Thoracic aorta (tissue), 2 donors: ENCODE results near the gene PAK1IP1. TPM values are rescaled to one million over a fixed set of nuclear protein-coding genes. Genes with fewer than 3 reads are reported as not detected.
A peak's percentile ranks its signal among the peaks of the same experiment; 100 is the strongest.
"Not testable (repeated sequence)": the region's sequence is repeated elsewhere in the genome, so short reads cannot be mapped to it uniquely, and the experiment has no call there.

Source experiments
- ATAC-seq: fragments of 150-250 bp; one replicate; pipeline ENCODE4 v1.8.0; 2017; ENCODE audit warnings: low read depth; ENCODE audit not compliant: insufficient number of reproducible peaks, low FRiP score
- DNase-seq: peaks from one replicate; pipeline ENCODE4 v3.0.0-alpha.2; 2020; ENCODE audit warnings: low spot score
- H3K27ac ChIP-seq, 2 donors: fragments of 200-600 bp; sonication (generic); 1 replicate in 1 of 2; 2 replicates in 1 of 2; pipeline ENCODE4 v1.5.1; 2016; ENCODE audit warnings: mild to moderate bottlenecking in 2 of 2, moderate library complexity in 2 of 2
- H3K27me3 ChIP-seq: fragments of 200-600 bp; sonication (generic); replicated peaks from 2 replicates; pipeline ENCODE4 v1.6.0; 2016; ENCODE audit warnings: mild to moderate bottlenecking; ENCODE audit not compliant: insufficient read depth
- H3K36me3 ChIP-seq: fragments of 200-600 bp; sonication (generic); one replicate; pipeline ENCODE4 v1.5.1; 2016
- H3K4me1 ChIP-seq, 2 donors: fragments of 200-600 bp; sonication (generic); 1 replicate in 1 of 2; 2 replicates in 1 of 2; pipeline versions ENCODE4 v1.5.1 to v1.6.0; 2016; ENCODE audit warnings: low read depth in 2 of 2, mild to moderate bottlenecking in 1 of 2; ENCODE audit not compliant: control insufficient read depth in 1 of 2
- H3K4me3 ChIP-seq: fragments of 200-600 bp; sonication (generic); 2 replicates; pipeline ENCODE4 v1.5.1; 2016; ENCODE audit warnings: mild to moderate bottlenecking
- H3K9me3 ChIP-seq: fragments of 200-600 bp; sonication (generic); 2 replicates; pipeline ENCODE4 v1.5.1; 2016
- total RNA-seq, 2 donors: library from RNA; depleted of rRNA; stranded (reverse); fragments of >200 nt; gene quantifications; one replicate each; pipeline versions ENCODE4 v1.1.0 to v1.2.3, GENCODE V29; 2016
- TF ChIP-seq, protein P1 (sequence below): fragments of 200-600 bp; sonication (generic); IDR thresholded peaks from one replicate; pipeline ENCODE4 v1.5.1; 2019; ENCODE audit warnings: antibody characterized with exemption

PAK1IP1 gene
- total RNA-seq, 2 donors from 2014 or later, result 7.3 to 19.4 TPM

DNA sequence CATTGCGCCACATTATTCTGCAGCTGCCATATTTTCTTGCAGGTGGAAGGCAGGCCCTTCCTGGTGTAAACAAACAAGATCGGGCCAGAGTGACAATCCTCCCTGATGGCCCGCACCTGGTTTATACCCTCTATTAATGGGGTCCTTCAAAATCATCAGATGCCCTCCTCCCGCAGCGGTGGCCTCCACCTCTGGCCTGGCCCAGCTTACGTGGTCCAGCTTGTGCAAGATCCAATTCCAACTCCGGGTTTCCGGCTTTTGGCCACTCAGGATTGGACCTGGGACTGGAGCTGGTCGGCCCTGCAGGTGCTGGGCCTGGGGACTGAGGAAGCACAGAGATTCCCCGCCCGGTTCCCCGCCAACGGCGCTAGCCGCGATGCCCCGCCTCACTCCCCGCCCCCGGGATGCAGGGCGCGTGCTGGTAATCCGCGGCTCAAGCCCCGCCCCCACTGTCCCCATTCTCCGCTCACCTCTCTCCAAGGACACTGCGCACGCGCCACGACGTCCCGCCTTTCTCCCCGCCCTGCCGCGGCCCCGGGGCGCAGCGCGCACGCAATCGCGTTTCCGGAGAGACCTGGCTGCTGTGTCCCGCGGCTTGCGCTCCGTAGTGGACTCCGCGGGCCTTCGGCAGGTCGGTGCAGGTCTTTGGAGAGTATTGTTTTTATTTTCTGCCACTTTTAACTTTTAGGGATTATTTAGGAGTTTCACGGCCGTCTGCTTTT is 52.6 kb downstream of the PAK1IP1 start, which contains the start of gene TMEM14B:
TSS of gene TMEM14B (plus strand) at position 555 of the 722 bp plus-strand sequence. CDS start 1,441 bp downstream, outside the sequence.
- TF ChIP-seq, protein P1, sequence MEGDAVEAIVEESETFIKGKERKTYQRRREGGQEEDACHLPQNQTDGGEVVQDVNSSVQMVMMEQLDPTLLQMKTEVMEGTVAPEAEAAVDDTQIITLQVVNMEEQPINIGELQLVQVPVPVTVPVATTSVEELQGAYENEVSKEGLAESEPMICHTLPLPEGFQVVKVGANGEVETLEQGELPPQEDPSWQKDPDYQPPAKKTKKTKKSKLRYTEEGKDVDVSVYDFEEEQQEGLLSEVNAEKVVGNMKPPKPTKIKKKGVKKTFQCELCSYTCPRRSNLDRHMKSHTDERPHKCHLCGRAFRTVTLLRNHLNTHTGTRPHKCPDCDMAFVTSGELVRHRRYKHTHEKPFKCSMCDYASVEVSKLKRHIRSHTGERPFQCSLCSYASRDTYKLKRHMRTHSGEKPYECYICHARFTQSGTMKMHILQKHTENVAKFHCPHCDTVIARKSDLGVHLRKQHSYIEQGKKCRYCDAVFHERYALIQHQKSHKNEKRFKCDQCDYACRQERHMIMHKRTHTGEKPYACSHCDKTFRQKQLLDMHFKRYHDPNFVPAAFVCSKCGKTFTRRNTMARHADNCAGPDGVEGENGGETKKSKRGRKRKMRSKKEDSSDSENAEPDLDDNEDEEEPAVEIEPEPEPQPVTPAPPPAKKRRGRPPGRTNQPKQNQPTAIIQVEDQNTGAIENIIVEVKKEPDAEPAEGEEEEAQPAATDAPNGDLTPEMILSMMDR, result no peak
- ATAC-seq, result peak; percentile 97

DNA sequence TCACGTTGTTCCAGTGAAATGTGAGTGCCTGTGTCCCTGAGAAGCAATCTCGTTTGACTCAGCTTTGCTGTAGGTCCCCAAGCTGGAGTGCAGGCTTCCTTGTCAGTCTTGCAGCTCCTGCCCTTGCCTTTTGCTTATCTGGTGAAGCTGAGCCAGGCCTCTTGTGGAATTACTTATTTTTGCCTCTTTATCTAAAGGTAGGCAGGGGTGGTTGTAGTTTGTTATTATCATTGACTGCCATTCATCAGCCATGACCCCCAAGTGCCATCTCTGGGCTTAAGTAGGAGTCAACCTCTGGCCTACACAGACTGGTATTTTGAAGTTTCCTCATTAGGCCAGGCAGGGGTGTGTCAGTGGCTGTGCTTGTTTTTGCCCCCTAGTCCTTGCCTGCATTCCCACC is 55.0 kb downstream of the PAK1IP1 start:
- H3K36me3 ChIP-seq, result peaks cover 8% of the 10 kb centered on the region
- no peak overlapping the region for H3K27ac ChIP-seq
- DNase-seq, result no peak
- TF ChIP-seq, protein P1, result no peak
- ATAC-seq, result no peak
- peaks cover 25 to 27% of the 10 kb centered on the region in 2 donors for H3K4me1 ChIP-seq
- no peaks in the 10 kb centered on the region for H3K9me3 ChIP-seq
- no peak overlapping the region for H3K4me3 ChIP-seq
- H3K27me3 ChIP-seq, result no peaks in the 10 kb centered on the region

More for the DNA sequence above, 52.6 kb downstream of the PAK1IP1 start, which contains the start of gene TMEM14B:
- peak; percentile 98 for DNase-seq
- Histone ChIP-seq H3K27ac (peak within 1 kb of the TSS; percentile 68 to 79), H3K36me3 (no peaks in the 10 kb centered on the region), H3K27me3 (no peaks in the 10 kb centered on the region), H3K4me1 (peaks cover 25 to 27% of the 10 kb centered on the region in 2 donors), H3K9me3 (no peaks in the 10 kb centered on the region), H3K4me3 (peak within 1 kb of the TSS; percentile 99)

DNA sequence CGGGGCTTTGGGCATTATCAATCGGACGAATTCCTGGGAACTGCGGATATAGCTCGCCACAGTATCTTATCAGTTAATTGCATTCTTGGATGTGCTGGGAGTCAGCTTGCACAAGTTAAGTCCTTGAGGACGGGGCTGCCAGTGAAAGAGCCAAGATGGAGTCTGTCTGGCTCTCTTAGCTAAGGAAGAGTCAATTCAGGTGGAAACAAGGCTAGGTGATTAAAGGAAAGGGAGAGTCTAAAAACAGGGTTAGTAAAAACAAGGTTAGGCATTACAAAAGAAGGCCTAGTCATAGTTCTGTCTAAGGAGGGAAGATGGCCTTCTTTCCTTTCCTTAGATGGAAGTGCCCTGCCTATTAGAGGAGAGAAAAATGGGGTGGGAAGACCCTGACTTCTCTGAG is 55.8 kb downstream of the PAK1IP1 start:
- peaks cover 25 to 27% of the 10 kb centered on the region in 2 donors for H3K4me1 ChIP-seq
- not testable (repeated sequence) for H3K27ac ChIP-seq, H3K27me3 ChIP-seq, H3K9me3 ChIP-seq, DNase-seq, ATAC-seq, H3K36me3 ChIP-seq, H3K4me3 ChIP-seq

DNA sequence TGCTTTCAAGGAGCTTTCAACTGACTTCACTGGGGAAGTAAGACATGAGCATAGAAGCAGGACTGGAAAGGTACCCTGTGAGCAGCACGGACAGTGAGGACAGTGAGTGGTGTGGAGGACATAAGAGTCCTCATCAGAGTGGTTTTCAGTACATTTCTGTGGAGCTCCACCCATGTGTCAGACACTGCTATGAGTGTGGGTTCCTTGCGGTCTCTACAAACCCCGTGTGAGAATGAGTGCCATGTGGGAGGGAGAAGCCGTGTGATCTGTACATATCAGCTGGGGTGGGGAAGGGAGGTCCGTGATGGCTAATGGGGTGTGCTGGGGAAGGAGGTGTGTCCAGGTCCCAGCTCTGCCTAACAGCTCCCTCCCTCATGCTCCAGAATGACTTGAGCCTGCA is 57.0 kb downstream of the PAK1IP1 start:
- H3K4me3 ChIP-seq, H3K36me3 ChIP-seq, H3K9me3 ChIP-seq, DNase-seq, H3K27ac ChIP-seq, H3K27me3 ChIP-seq, ATAC-seq: not testable (repeated sequence)
- H3K4me1 ChIP-seq, result peaks cover 24 to 27% of the 10 kb centered on the region in 2 donors

DNA sequence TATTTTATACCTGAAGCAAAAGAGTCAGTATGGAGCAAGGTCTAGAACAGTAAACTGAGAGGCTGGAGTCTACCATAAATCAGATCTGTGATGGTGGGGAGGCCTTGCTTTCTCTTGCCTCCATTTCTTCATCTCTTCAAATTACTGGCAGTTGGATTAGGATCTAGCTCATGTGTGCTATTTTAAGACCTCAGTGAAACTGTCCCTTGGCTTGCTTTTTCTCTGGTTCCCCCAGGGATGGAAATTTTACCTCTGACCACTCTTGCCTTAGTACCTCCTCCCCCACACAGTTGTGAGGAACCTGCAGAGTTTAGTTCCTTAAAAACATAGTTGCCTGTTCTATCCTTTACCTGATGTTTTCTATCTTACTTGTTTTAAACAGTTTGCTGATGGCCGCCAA is 61.3 kb downstream of the PAK1IP1 start:
- no peaks in the 10 kb centered on the region for H3K27me3 ChIP-seq
- no peak overlapping the region for H3K4me3 ChIP-seq
- DNase-seq (no peak), ATAC-seq (no peak)
- no peak overlapping the region for H3K27ac ChIP-seq
- TF ChIP-seq, protein P1, result no peak
- H3K9me3 ChIP-seq, result no peaks in the 10 kb centered on the region
- H3K36me3 ChIP-seq, result peaks cover 8% of the 10 kb centered on the region
- peaks cover 0 to 6% of the 10 kb centered on the region in 2 donors for H3K4me1 ChIP-seq

Other genes starting within 250 kb of the PAK1IP1 start
- 10 to 100 TPM; 29.1 to 44.9 TPM for gene GCNT2, start 173.6 kb upstream of the PAK1IP1 start, total RNA-seq
- gene C6orf52, start 356 bp upstream of the PAK1IP1 start, total RNA-seq, result not detected
- 100 to 1,000 TPM in 1 of 2 donors, 10 to 100 TPM in 1; 72.9 to 129 TPM for gene TMEM14C, start 28.1 kb downstream of the PAK1IP1 start, total RNA-seq
- 10 to 100 TPM; 63.4 to 80.7 TPM for gene TMEM14B, start 52.8 kb downstream of the PAK1IP1 start, total RNA-seq
- under 1 TPM in 1 of 2 donors, not detected in 1; 0.63 TPM for gene MAK, start 143.6 kb downstream of the PAK1IP1 start, total RNA-seq
- not detected for gene GCM2, start 187.1 kb downstream of the PAK1IP1 start, total RNA-seq
- 1 to 10 TPM in 1 of 2 donors, under 1 TPM in 1; 0.63 to 1.4 TPM for gene SYCP2L, start 192.1 kb downstream of the PAK1IP1 start, total RNA-seq